ENCODE data around the gene TBCA. TPM values are rescaled to one million over a fixed set of nuclear protein-coding genes. Genes with fewer than 3 reads are reported as not detected.

Gene TBCA
- total and polyA plus RNA-seq, 2 experiments from 2014 or later: 117 to 814 TPM

DNA sequence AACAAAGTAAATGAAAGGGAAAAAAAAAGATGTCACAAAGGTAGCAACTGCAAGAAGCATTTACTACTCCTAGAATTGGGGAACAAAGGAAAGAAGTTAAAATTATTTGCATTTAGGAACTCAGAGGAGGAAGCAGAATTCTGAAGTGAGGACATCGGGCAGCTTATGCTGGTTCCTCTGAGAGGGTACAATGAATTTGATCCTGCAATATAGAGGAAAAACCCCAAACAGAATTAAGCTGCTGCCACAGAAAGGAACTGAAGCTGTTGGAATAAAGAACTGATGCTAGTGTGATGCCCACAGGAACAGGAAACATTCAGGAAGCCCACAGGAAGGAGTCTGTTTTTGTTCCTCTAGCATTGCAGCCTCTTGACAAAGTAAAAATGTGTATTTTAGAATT is 22.3 kb upstream of the TBCA start (continued):
- TF ChIP-seq, protein P1, sequence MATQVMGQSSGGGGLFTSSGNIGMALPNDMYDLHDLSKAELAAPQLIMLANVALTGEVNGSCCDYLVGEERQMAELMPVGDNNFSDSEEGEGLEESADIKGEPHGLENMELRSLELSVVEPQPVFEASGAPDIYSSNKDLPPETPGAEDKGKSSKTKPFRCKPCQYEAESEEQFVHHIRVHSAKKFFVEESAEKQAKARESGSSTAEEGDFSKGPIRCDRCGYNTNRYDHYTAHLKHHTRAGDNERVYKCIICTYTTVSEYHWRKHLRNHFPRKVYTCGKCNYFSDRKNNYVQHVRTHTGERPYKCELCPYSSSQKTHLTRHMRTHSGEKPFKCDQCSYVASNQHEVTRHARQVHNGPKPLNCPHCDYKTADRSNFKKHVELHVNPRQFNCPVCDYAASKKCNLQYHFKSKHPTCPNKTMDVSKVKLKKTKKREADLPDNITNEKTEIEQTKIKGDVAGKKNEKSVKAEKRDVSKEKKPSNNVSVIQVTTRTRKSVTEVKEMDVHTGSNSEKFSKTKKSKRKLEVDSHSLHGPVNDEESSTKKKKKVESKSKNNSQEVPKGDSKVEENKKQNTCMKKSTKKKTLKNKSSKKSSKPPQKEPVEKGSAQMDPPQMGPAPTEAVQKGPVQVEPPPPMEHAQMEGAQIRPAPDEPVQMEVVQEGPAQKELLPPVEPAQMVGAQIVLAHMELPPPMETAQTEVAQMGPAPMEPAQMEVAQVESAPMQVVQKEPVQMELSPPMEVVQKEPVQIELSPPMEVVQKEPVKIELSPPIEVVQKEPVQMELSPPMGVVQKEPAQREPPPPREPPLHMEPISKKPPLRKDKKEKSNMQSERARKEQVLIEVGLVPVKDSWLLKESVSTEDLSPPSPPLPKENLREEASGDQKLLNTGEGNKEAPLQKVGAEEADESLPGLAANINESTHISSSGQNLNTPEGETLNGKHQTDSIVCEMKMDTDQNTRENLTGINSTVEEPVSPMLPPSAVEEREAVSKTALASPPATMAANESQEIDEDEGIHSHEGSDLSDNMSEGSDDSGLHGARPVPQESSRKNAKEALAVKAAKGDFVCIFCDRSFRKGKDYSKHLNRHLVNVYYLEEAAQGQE (IDR thresholded peaks at IDR 0.05; ENCODE audit: unreplicated experiment): no peak
- TF ChIP-seq, protein P2, sequence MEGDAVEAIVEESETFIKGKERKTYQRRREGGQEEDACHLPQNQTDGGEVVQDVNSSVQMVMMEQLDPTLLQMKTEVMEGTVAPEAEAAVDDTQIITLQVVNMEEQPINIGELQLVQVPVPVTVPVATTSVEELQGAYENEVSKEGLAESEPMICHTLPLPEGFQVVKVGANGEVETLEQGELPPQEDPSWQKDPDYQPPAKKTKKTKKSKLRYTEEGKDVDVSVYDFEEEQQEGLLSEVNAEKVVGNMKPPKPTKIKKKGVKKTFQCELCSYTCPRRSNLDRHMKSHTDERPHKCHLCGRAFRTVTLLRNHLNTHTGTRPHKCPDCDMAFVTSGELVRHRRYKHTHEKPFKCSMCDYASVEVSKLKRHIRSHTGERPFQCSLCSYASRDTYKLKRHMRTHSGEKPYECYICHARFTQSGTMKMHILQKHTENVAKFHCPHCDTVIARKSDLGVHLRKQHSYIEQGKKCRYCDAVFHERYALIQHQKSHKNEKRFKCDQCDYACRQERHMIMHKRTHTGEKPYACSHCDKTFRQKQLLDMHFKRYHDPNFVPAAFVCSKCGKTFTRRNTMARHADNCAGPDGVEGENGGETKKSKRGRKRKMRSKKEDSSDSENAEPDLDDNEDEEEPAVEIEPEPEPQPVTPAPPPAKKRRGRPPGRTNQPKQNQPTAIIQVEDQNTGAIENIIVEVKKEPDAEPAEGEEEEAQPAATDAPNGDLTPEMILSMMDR (conservative IDR thresholded peaks at IDR 0.05; ENCODE audit: low read depth in 2 of 2): no peak
- TF ChIP-seq EZH2phosphoT487 (IDR thresholded peaks at IDR 0.05; ENCODE audit: unreplicated experiment) (no peak), POLR2AphosphoS5 (IDR thresholded peaks at IDR 0.05; ENCODE audit: low read depth) (no peak)

DNA sequence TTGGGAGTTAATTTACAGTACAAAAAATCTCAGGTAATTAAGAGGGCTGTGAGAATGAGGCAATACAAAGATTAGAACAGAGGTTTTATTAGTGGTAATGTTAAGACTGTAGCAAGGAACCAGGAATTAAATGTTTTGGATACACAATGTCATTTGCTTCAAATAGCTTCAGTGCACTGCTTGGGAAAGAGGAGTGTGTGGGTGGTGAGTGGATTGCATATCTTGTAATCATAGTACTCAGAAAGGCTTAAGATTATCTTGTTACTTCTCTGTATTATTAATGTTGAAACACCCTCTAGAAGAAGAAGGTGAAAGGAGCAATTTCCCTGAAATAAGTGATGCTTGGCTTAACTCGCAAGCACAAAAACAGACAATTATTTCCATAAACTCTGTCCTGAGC is 21.0 kb upstream of the TBCA start:
- DNase-seq (ENCODE audit: low spot score) (no peak), ATAC-seq (no peak)
- Mint-ChIP-seq H3K9me3 (peaks cover 22% of the 10 kb centered on the region), H3K27ac (no peak overlapping the region), H3K36me3 (ENCODE audit: low read depth) (peaks cover 8% of the 10 kb centered on the region), H3K4me3 (no peak overlapping the region), H3K27me3 (ENCODE audit: insufficient read depth, low read depth, poor library complexity) (peaks cover 3% of the 10 kb centered on the region), H3K4me1 (peaks cover 2% of the 10 kb centered on the region; the same call in 2 of the 3 replicates)
- Histone ChIP-seq H3F3A (replicated peaks; ENCODE audit: low read depth) (no peaks in the 10 kb centered on the region), H3K27ac (ENCODE audit: low read depth) (no peak overlapping the region), H3K79me2 (replicated peaks; ENCODE audit: insufficient read depth) (no peaks in the 10 kb centered on the region), H3K4me2 (no peak overlapping the region), H3K27me3 (ENCODE audit: insufficient read depth) (no peaks in the 10 kb centered on the region), H2AFZ (no peak overlapping the region), H3K4me1 (ENCODE audit: insufficient read depth) (no peaks in the 10 kb centered on the region), H3K4me3 (no peak overlapping the region), H3K9me2 (ENCODE audit: insufficient read depth) (peaks cover 4% of the 10 kb centered on the region; the same call in 1 of the 2 replicates), H3K36me3 (ENCODE audit: insufficient read depth) (no peaks in the 10 kb centered on the region), H4K20me1 (replicated peaks; ENCODE audit: insufficient read depth) (no peaks in the 10 kb centered on the region)
- TF ChIP-seq, protein P3, sequence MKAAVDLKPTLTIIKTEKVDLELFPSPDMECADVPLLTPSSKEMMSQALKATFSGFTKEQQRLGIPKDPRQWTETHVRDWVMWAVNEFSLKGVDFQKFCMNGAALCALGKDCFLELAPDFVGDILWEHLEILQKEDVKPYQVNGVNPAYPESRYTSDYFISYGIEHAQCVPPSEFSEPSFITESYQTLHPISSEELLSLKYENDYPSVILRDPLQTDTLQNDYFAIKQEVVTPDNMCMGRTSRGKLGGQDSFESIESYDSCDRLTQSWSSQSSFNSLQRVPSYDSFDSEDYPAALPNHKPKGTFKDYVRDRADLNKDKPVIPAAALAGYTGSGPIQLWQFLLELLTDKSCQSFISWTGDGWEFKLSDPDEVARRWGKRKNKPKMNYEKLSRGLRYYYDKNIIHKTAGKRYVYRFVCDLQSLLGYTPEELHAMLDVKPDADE (IDR thresholded peaks at IDR 0.05): no peak
- TF ChIP-seq ZNF114 (CRISPR knock-in tag; IDR thresholded peaks at IDR 0.05): no peak
- TF ChIP-seq POLR2AphosphoS5 (IDR thresholded peaks at IDR 0.05; ENCODE audit: low read depth): no peak
- TF ChIP-seq, protein P4, sequence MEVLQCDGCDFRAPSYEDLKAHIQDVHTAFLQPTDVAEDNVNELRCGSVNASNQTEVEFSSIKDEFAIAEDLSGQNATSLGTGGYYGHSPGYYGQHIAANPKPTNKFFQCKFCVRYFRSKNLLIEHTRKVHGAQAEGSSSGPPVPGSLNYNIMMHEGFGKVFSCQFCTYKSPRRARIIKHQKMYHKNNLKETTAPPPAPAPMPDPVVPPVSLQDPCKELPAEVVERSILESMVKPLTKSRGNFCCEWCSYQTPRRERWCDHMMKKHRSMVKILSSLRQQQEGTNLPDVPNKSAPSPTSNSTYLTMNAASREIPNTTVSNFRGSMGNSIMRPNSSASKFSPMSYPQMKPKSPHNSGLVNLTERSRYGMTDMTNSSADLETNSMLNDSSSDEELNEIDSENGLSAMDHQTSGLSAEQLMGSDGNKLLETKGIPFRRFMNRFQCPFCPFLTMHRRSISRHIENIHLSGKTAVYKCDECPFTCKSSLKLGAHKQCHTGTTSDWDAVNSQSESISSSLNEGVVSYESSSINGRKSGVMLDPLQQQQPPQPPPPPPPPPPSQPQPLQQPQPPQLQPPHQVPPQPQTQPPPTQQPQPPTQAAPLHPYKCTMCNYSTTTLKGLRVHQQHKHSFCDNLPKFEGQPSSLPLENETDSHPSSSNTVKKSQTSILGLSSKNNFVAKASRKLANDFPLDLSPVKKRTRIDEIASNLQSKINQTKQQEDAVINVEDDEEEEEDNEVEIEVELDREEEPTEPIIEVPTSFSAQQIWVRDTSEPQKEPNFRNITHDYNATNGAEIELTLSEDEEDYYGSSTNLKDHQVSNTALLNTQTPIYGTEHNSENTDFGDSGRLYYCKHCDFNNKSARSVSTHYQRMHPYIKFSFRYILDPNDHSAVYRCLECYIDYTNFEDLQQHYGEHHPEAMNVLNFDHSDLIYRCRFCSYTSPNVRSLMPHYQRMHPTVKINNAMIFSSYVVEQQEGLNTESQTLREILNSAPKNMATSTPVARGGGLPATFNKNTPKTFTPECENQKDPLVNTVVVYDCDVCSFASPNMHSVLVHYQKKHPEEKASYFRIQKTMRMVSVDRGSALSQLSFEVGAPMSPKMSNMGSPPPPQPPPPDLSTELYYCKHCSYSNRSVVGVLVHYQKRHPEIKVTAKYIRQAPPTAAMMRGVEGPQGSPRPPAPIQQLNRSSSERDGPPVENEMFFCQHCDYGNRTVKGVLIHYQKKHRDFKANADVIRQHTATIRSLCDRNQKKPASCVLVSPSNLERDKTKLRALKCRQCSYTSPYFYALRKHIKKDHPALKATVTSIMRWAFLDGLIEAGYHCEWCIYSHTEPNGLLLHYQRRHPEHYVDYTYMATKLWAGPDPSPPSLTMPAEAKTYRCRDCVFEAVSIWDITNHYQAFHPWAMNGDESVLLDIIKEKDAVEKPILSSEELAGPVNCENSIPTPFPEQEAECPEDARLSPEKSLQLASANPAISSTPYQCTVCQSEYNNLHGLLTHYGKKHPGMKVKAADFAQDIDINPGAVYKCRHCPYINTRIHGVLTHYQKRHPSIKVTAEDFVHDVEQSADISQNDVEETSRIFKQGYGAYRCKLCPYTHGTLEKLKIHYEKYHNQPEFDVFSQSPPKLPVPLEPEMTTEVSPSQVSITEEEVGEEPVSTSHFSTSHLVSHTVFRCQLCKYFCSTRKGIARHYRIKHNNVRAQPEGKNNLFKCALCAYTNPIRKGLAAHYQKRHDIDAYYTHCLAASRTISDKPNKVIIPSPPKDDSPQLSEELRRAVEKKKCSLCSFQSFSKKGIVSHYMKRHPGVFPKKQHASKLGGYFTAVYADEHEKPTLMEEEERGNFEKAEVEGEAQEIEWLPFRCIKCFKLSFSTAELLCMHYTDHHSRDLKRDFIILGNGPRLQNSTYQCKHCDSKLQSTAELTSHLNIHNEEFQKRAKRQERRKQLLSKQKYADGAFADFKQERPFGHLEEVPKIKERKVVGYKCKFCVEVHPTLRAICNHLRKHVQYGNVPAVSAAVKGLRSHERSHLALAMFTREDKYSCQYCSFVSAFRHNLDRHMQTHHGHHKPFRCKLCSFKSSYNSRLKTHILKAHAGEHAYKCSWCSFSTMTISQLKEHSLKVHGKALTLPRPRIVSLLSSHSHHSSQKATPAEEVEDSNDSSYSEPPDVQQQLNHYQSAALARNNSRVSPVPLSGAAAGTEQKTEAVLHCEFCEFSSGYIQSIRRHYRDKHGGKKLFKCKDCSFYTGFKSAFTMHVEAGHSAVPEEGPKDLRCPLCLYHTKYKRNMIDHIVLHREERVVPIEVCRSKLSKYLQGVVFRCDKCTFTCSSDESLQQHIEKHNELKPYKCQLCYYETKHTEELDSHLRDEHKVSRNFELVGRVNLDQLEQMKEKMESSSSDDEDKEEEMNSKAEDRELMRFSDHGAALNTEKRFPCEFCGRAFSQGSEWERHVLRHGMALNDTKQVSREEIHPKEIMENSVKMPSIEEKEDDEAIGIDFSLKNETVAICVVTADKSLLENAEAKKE (CRISPR knock-in tag; IDR thresholded peaks at IDR 0.05): no peak
- TF ChIP-seq NANOG (IDR thresholded peaks at IDR 0.05; ENCODE audit: borderline replicate concordance): no peak
- TF ChIP-seq CREB1 (CRISPR knock-in tag; IDR thresholded peaks at IDR 0.05; ENCODE audit: low read depth): no peak
- TF ChIP-seq STAT1 (IDR thresholded peaks at IDR 0.05; ENCODE audit: unreplicated experiment): no peak
- no peak for TF ChIP-seq JUNB (IDR thresholded peaks at IDR 0.05; ENCODE audit: unreplicated experiment)
- TF ChIP-seq EZH2 (IDR thresholded peaks at IDR 0.05; ENCODE audit: low read depth, unreplicated experiment): no peak
- TF ChIP-seq ZNF331 (CRISPR knock-in tag; IDR thresholded peaks at IDR 0.05; ENCODE audit: low read depth): no peak
